ENCODE results near the gene TRIM68.
A peak's percentile ranks its signal among the peaks of the same experiment; 100 is the strongest.

The TRIM68 gene

GRCh38 chr11:4607781-4608666 lies at the start of gene TRIM68:
TSS of gene TRIM68 (minus strand) at chr11:4608231. CDS start at chr11:4605504, 2,727 bp downstream.
- Histone ChIP-seq H3K27me3 (ENCODE audit: control insufficient read depth, insufficient read depth, low read length) (no peaks in the 10 kb centered on the region), H3K9ac (ENCODE audit: low read length) (peak within 1 kb of the TSS; percentile 46), H3K4me3 (ENCODE audit: low read length) (peak within 1 kb of the TSS; percentile 74), H3K4me1 (ENCODE audit: control insufficient read depth, insufficient read depth, low read length) (no peaks in the 10 kb centered on the region), H3K27ac (ENCODE audit: low read depth, low read length) (peak within 1 kb of the TSS; percentile 87), H3K36me3 (ENCODE audit: control insufficient read depth, insufficient read depth, low read length) (no peaks in the 10 kb centered on the region)

GRCh38 chr11:4654635-4655369 lies 46.8 kb upstream of the TRIM68 start:
- Histone ChIP-seq H3K9ac (ENCODE audit: low read length) (no peak overlapping the region), H3K27ac (ENCODE audit: low read depth, low read length) (no peak overlapping the region), H3K27me3 (ENCODE audit: control insufficient read depth, insufficient read depth, low read length) (no peaks in the 10 kb centered on the region), H3K36me3 (ENCODE audit: control insufficient read depth, insufficient read depth, low read length) (no peaks in the 10 kb centered on the region), H3K4me1 (ENCODE audit: control insufficient read depth, insufficient read depth, low read length) (no peaks in the 10 kb centered on the region), H3K4me3 (ENCODE audit: low read length) (no peak overlapping the region)

- no peak overlapping the region for H3K9ac ChIP-seq (ENCODE audit: low read length)
- H3K4me1 ChIP-seq (ENCODE audit: control insufficient read depth, insufficient read depth, low read length) = peaks cover 16% of the 10 kb centered on the region
These were observed 39.7 kb upstream of the TRIM68 start for GRCh38 chr11:4647766-4648165.

GRCh38 chr11:4645974-4646373 lies 37.9 kb upstream of the TRIM68 start:
- Histone ChIP-seq H3K27ac (ENCODE audit: low read depth, low read length) (peak overlapping the region; percentile 69), H3K9ac (ENCODE audit: low read length) (no peak overlapping the region), H3K4me1 (ENCODE audit: control insufficient read depth, insufficient read depth, low read length) (peaks cover 16% of the 10 kb centered on the region), H3K36me3 (ENCODE audit: control insufficient read depth, insufficient read depth, low read length) (no peaks in the 10 kb centered on the region), H3K27me3 (ENCODE audit: control insufficient read depth, insufficient read depth, low read length) (no peaks in the 10 kb centered on the region), H3K4me3 (ENCODE audit: low read length) (no peak overlapping the region)

More at GRCh38 chr11:4647766-4648165, 39.7 kb upstream of the TRIM68 start:
- Histone ChIP-seq H3K27ac (ENCODE audit: low read depth, low read length) (no peak overlapping the region), H3K36me3 (ENCODE audit: control insufficient read depth, insufficient read depth, low read length) (no peaks in the 10 kb centered on the region), H3K4me3 (ENCODE audit: low read length) (no peak overlapping the region), H3K27me3 (ENCODE audit: control insufficient read depth, insufficient read depth, low read length) (no peaks in the 10 kb centered on the region)

DNA sequence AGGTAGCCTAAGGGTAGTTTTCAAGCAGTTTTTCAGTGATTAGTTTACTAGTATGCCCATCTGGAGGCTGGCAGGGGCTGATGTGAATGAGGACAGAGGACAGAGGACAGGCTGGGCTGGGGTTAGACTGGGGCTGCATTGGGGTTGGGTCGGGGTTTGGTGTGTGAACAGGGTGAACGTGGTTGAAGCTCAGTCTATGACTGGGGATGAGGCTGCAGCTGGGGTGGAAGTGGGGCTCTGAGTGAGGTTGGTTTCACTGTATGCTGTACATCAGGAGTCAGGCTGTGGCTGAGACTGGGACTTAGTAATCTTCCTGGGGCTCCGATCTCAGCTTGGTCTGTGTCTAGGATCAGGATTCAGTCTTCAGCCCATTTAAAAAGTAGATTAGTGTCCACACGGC lies 36.2 kb upstream of the TRIM68 start:
- peak overlapping the region; percentile 25 for H3K4me3 ChIP-seq (ENCODE audit: low read length)
- H3K9ac ChIP-seq (ENCODE audit: low read length) = no peak overlapping the region
- H3K4me1 ChIP-seq (ENCODE audit: control insufficient read depth, insufficient read depth, low read length) = peaks cover 16% of the 10 kb centered on the region
- no peaks in the 10 kb centered on the region for H3K36me3 ChIP-seq (ENCODE audit: control insufficient read depth, insufficient read depth, low read length)
- H3K27me3 ChIP-seq (ENCODE audit: control insufficient read depth, insufficient read depth, low read length) = no peaks in the 10 kb centered on the region
- H3K27ac ChIP-seq (ENCODE audit: low read depth, low read length) = no peak overlapping the region

DNA sequence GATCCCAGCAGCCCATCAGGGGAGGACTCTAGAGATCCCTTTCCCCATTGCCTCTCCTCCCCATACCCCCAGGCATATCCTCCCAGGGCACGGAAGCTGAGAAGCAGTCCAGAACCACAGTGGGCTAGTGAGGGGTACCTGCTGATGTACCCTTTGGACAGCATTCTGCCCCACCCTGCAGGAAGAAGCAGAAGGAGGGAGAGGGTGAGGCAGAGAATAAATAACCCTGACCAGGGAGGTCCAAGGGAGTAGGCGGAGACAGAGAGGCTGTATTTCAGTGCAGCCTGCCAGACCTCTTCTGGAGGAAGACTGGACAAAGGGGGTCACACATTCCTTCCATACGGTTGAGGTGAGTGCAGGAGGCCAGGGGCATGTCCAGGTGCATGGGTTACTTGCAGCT lies 35.7 kb upstream of the TRIM68 start, which contains the start of gene OR51E1:
Gene OR51E1, plus strand, starts transcription at position 301 of the 400 bp plus-strand sequence. CDS start 8,545 bp downstream, outside the sequence.
- peaks cover 16% of the 10 kb centered on the region for H3K4me1 ChIP-seq (ENCODE audit: control insufficient read depth, insufficient read depth, low read length)
- H3K9ac ChIP-seq (ENCODE audit: low read length) = no peak within 1 kb of the TSS
- H3K4me3 ChIP-seq (ENCODE audit: low read length) = peak within 1 kb of the TSS; percentile 25
- no peaks in the 10 kb centered on the region for H3K36me3 ChIP-seq (ENCODE audit: control insufficient read depth, insufficient read depth, low read length)
- H3K27me3 ChIP-seq (ENCODE audit: control insufficient read depth, insufficient read depth, low read length) = no peaks in the 10 kb centered on the region
- no peak within 1 kb of the TSS for H3K27ac ChIP-seq (ENCODE audit: low read depth, low read length)

GRCh38 chr11:4643076-4643475 lies 35.0 kb upstream of the TRIM68 start:
- H3K27ac ChIP-seq (ENCODE audit: low read depth, low read length) = no peak overlapping the region
- H3K9ac ChIP-seq (ENCODE audit: low read length) = no peak overlapping the region
- no peaks in the 10 kb centered on the region for H3K36me3 ChIP-seq (ENCODE audit: control insufficient read depth, insufficient read depth, low read length)
- H3K27me3 ChIP-seq (ENCODE audit: control insufficient read depth, insufficient read depth, low read length) = no peaks in the 10 kb centered on the region
- H3K4me3 ChIP-seq (ENCODE audit: low read length) = no peak overlapping the region
- H3K4me1 ChIP-seq (ENCODE audit: control insufficient read depth, insufficient read depth, low read length) = peaks cover 16% of the 10 kb centered on the region

DNA sequence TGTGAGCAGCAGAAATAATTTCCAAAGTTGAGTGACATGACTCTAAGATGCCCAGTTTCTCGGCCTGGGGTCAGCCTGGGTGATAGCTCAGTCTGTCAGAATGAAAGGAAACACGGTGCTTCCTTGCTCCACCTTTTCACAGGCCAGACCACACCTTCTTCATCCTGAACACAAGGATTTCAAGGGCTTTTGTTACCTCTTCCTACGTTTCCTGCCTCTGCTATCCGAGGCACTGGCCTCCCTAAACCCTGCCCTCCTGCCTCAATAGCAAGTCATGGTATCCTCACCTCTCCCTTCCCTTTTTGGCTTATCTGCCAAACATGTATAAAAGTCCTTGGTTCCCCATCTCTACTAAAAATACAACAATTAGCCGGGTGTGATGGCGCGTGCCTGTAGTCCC lies 34.0 kb upstream of the TRIM68 start:
- Histone ChIP-seq H3K36me3 (ENCODE audit: control insufficient read depth, insufficient read depth, low read length) (no peaks in the 10 kb centered on the region), H3K27ac (ENCODE audit: low read depth, low read length) (no peak overlapping the region), H3K4me1 (ENCODE audit: control insufficient read depth, insufficient read depth, low read length) (peaks cover 16% of the 10 kb centered on the region), H3K27me3 (ENCODE audit: control insufficient read depth, insufficient read depth, low read length) (no peaks in the 10 kb centered on the region), H3K4me3 (ENCODE audit: low read length) (no peak overlapping the region), H3K9ac (ENCODE audit: low read length) (no peak overlapping the region)

DNA sequence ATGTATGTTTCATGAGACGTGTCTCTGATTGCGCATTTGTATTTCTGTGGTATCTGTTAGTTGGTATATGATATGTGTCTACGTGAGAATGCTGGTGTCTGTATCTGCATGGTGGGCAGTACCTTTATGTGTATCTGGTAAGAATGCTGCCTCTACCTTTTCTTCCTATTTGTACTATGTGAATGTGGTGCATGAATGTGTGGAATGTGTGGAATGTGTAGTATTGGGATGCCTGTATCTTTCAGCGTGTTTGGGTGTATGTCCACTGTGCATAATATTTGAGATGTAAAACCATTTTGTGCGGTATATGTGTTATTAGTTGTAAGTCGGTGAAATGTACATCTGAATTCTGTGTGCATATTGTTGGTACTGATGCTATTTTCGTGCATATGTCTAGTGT lies 33.5 kb upstream of the TRIM68 start:
- Histone ChIP-seq H3K4me1 (ENCODE audit: control insufficient read depth, insufficient read depth, low read length) (peaks cover 14% of the 10 kb centered on the region), H3K4me3 (ENCODE audit: low read length) (no peak overlapping the region), H3K36me3 (ENCODE audit: control insufficient read depth, insufficient read depth, low read length) (no peaks in the 10 kb centered on the region), H3K27ac (ENCODE audit: low read depth, low read length) (no peak overlapping the region), H3K27me3 (ENCODE audit: control insufficient read depth, insufficient read depth, low read length) (no peaks in the 10 kb centered on the region), H3K9ac (ENCODE audit: low read length) (no peak overlapping the region)

- Histone ChIP-seq H3K4me3 (ENCODE audit: low read length) (no peak overlapping the region), H3K4me1 (ENCODE audit: control insufficient read depth, insufficient read depth, low read length) (peaks cover 5% of the 10 kb centered on the region), H3K27ac (ENCODE audit: low read depth, low read length) (no peak overlapping the region), H3K27me3 (ENCODE audit: control insufficient read depth, insufficient read depth, low read length) (no peaks in the 10 kb centered on the region), H3K9ac (ENCODE audit: low read length) (no peak overlapping the region), H3K36me3 (ENCODE audit: control insufficient read depth, insufficient read depth, low read length) (no peaks in the 10 kb centered on the region)
These were observed 31.9 kb upstream of the TRIM68 start for GRCh38 chr11:4639931-4640330.

GRCh38 chr11:4637662-4638047 lies 29.6 kb upstream of the TRIM68 start:
- Histone ChIP-seq H3K27me3 (ENCODE audit: control insufficient read depth, insufficient read depth, low read length) (no peaks in the 10 kb centered on the region), H3K36me3 (ENCODE audit: control insufficient read depth, insufficient read depth, low read length) (no peaks in the 10 kb centered on the region), H3K4me1 (ENCODE audit: control insufficient read depth, insufficient read depth, low read length) (no peaks in the 10 kb centered on the region), H3K9ac (ENCODE audit: low read length) (no peak overlapping the region), H3K4me3 (ENCODE audit: low read length) (no peak overlapping the region), H3K27ac (ENCODE audit: low read depth, low read length) (no peak overlapping the region)

GRCh38 chr11:4636962-4637661 lies 29.1 kb upstream of the TRIM68 start, which contains the start of gene OR51D1:
TSS of gene OR51D1 (plus strand) at chr11:4637477. CDS start at chr11:4639791, 2,314 bp downstream.
- no peak within 1 kb of the TSS for H3K9ac ChIP-seq (ENCODE audit: low read length)
- peak within 1 kb of the TSS; percentile 64 for H3K4me3 ChIP-seq (ENCODE audit: low read length)
- no peaks in the 10 kb centered on the region for H3K27me3 ChIP-seq (ENCODE audit: control insufficient read depth, insufficient read depth, low read length)
- H3K27ac ChIP-seq (ENCODE audit: low read depth, low read length) = no peak within 1 kb of the TSS
- H3K4me1 ChIP-seq (ENCODE audit: control insufficient read depth, insufficient read depth, low read length) = no peaks in the 10 kb centered on the region
- H3K36me3 ChIP-seq (ENCODE audit: control insufficient read depth, insufficient read depth, low read length) = no peaks in the 10 kb centered on the region
